GM18526 (cell line): ENCODE measurements around the gene FAT1.

Experiments used
- POLR2A ChIP-seq: IDR thresholded peaks from 3 replicates; pipeline ENCODE4 v1.6.1; 2011; ENCODE audit not compliant: insufficient read length; ENCODE audit errors: extremely low read depth

Gene FAT1

GRCh38 chr4:186714006-186714675 is 9.5 kb downstream of the FAT1 start:
- TF ChIP-seq POLR2A: no peak

DNA sequence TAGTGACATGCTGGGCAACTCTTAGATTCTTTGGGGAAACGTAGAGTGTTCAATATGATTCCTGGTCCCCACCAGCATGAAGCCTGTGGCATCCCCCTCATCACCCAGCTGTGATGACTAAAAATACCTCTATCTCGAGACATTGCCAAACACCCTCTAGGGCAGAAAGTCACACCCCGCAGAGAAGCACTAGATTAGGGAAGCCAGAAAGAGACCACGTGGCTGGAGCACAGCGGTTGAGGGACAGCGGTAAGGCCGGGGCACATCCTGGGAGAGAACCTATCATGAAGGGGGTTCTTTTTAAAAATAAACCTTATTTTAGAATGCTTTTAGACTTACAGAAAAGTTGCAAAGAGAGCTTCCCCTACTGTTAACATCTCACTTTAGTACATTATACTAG is 11.0 kb downstream of the FAT1 start:
- TF ChIP-seq POLR2A: no peak

DNA sequence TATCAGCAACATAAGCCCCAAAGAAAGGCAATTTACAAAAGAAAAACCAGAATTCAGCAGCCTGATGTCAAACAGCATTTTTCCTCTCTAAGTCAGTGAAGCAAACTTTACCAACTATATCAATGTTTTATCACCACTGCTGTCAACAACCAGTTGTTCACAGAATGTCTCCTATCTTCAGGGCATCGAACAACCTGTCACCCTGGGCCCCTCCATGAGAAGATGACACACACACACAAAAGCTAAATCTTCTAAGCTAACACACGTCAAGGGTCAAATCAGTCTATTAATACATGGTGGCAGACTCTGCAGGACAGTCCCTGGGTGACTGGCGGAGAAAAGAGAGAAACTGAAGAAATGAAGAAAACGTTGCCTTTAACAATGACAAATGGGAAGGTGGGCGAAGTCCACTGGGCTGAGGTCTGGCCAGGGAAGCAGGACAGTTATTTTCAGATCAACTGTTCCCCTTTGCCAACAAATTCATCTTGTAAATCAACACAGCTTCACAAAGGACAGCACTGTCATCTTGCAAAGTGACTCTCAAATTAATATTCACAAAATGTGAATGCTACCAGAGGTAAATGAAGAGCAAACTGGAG is 13.0 kb downstream of the FAT1 start:
- no peak for TF ChIP-seq POLR2A

DNA sequence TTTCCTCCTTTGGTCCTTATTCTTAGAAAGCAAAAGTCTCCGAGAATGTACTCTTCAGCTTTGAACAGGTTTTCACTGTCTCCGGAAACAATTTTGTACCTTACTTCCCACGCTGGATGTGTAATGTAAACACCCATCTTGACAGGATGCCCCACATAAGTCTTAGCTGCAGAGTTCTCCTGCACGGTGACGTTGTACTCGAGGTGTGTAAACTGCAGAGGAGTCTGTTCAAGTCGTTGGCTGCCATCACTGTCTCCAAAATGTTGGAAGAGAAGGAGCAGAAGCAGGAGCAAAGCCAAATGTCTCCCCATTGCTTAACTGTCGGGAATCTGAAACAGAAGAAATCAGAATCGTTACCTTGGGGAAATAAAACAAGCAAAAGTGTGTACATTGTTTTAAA is 14.1 kb downstream of the FAT1 start:
- no peak for TF ChIP-seq POLR2A

- no peak for TF ChIP-seq POLR2A
Observed at GRCh38 chr4:186708554-186708953, 15.1 kb downstream of the FAT1 start.

DNA sequence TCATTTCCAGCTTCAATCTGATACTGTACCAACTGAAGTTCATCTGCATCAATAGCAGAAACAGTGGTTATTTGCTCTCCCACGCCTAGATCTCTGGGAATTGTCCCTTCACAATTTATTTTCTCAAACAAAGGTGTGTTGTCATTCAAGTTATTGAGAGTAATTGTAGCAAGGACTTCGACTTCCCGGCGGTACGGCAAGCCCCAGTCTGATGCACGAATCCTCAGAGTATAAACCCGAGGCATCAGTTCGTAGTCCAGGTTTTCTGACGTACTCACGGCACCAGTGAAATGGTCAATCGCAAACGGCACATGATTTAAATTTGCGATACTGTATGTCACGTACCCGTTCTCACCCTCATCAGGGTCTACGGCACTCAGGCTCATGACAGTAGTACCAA is 15.7 kb downstream of the FAT1 start:
- TF ChIP-seq POLR2A: no peak

DNA sequence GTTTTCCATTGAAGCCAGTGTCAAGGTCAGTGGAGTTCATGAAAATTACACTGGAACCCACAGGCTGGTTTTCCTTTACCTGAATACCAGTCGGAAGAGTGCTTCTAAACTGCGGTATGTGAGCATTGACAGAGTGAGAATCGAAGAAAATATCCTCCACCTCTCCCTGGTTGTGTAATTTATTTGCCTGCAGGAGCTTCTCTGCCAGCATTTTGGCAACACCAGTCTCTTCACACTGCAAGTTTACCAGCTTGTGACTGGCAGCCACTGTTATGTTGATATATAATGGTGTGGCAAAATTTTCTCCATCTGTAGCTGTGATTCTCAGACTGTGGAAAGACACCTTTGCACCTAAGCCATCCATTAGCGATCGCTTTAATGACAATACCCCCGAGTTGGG is 16.1 kb downstream of the FAT1 start:
- TF ChIP-seq POLR2A: no peak

- no peak for TF ChIP-seq POLR2A
Observed at GRCh38 chr4:186704057-186704456, 19.6 kb downstream of the FAT1 start.

DNA sequence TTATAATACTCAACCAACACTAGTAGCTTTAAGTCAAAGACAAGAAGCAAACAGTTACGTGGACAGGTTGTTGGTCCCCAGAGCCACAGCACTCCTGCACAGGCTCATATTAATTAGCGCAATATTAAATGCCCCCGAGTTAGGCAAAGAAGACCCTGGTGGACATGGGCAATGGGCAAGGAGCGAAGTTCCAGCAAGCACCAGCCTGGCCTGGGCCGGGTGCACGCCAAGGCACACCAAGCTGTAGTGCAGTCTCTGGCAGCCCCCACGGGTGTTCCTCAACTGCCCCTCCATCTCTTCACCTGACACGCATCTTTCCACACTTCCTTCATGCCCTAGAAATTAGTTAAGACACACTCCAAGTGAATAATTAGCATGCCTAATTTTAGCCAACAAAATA is 20.1 kb downstream of the FAT1 start:
- TF ChIP-seq POLR2A: no peak

GRCh38 chr4:186702940-186703339 is 20.7 kb downstream of the FAT1 start:
- no peak for TF ChIP-seq POLR2A

DNA sequence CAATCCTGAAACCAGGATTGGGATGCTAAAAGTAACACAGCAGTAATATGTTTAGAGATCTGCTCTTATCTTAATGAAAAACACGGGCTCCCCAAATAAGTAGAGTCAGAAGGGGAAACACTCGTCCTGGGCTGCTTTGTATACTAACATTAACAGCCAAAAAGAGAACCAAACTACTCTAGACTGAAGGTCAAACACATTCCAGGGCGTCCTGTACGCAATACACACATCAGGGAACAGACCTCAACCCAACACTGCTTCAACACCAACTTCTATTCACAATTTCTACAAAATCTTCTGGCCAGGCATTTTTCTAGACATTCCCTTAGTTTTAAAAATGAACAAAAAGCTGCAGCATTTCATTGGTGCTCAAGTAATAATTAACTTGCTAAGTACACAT is 21.4 kb downstream of the FAT1 start:
- TF ChIP-seq POLR2A: no peak

DNA sequence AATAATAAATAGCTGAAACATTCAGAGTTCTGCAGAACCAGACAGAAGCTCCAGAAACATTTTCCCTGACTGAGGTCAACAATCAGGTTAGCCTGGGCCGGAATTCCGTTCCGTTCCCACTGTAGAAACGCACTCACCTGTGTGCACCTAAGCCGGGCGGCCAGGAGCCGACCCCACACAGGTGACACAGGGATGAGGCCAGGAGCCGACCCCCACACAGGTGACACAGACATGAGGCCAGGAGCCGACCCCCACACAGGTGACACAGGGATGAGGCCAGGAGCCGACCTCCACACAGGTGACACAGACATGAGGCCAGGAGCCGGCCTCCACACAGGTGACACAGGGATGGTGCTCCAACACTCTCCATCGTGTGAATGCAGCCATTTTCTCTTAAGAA is 21.9 kb downstream of the FAT1 start:
- no peak for TF ChIP-seq POLR2A

GRCh38 chr4:186701273-186701672 is 22.4 kb downstream of the FAT1 start:
- no peak for TF ChIP-seq POLR2A

DNA sequence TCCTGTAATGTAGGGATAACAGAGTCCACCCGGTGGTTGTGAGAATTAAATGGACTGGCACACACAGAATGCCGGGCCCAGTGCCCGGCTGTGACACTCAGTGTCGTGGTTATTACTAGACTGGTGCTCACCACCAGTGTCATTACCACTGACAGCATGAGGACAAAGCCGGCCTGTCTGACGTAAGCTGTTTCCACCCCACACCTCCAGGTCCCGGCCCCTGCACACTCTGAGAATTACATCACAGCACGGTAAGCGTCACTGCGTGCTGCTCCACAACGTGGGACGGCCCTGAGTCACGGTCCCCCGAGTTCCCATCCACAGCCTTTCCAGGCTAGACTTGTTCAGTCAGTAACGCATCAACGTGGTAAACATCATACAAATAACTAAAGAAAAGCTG is 22.9 kb downstream of the FAT1 start:
- no peak for TF ChIP-seq POLR2A

- TF ChIP-seq POLR2A: no peak
Observed at GRCh38 chr4:186699881-186700397, 23.7 kb downstream of the FAT1 start.

- TF ChIP-seq POLR2A: no peak
Observed at GRCh38 chr4:186699298-186699697, 24.4 kb downstream of the FAT1 start.

- TF ChIP-seq POLR2A: no peak
Observed at GRCh38 chr4:186698525-186698924, 25.1 kb downstream of the FAT1 start.

DNA sequence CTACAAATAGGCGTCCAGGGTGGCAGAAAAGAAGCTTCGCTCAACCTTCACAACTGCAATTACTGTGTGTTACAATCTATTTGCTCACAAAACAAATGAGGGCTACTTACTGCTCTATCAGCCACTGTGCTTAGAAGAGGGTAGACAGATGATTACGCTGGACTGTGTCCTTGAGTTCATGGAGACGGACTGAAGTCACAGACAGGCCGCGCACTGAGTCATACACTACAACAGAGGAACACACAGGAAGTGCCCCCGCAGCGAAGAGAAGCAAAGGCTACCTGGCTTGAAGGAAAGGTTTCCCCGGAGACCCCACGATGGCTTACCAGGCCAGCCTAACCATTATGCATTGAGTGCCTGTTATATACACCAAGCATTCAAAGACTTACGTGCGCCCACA is 25.6 kb downstream of the FAT1 start:
- no peak for TF ChIP-seq POLR2A

GRCh38 chr4:186695392-186695791 is 28.3 kb downstream of the FAT1 start:
- TF ChIP-seq POLR2A: no peak
